Endothelial cell (in vitro differentiated cells): Measurements from ENCODE around the gene CACNG4. TPM values are rescaled to one million over a fixed set of nuclear protein-coding genes. Genes with fewer than 3 reads are reported as not detected.

Source experiments
- DNase-seq: peaks from one replicate; pipeline ENCODE4 v3.0.0; 2021; ENCODE audit warnings: low spot score
- H3K27ac Mint-ChIP-seq: one replicate; pipeline ENCODE4 v1.8.0; 2021; ENCODE audit warnings: mixed read lengths, inconsistent platforms; ENCODE audit not compliant: unreplicated experiment
- H3K27me3 Mint-ChIP-seq: one replicate; pipeline ENCODE4 v1.8.0; 2021; ENCODE audit warnings: mild to moderate bottlenecking, moderate library complexity, mixed read lengths, inconsistent platforms; ENCODE audit not compliant: unreplicated experiment
- H3K36me3 Mint-ChIP-seq: one replicate; pipeline ENCODE4 v1.8.0; 2021; ENCODE audit warnings: mild to moderate bottlenecking, low read depth, mixed read lengths, inconsistent platforms; ENCODE audit not compliant: unreplicated experiment
- H3K4me1 Mint-ChIP-seq: one replicate; pipeline ENCODE4 v1.8.0; 2021; ENCODE audit warnings: mild to moderate bottlenecking, mixed read lengths, inconsistent platforms; ENCODE audit not compliant: unreplicated experiment
- H3K4me3 Mint-ChIP-seq: one replicate; pipeline ENCODE4 v1.8.0; 2021; ENCODE audit warnings: mild to moderate bottlenecking, mixed read lengths, inconsistent platforms; ENCODE audit not compliant: unreplicated experiment
- H3K9me3 Mint-ChIP-seq: one replicate; pipeline ENCODE4 v1.8.0; 2021; ENCODE audit warnings: mixed read lengths, inconsistent platforms; ENCODE audit not compliant: unreplicated experiment
- CTCF ChIP-seq: fragments of 200-600 bp; sonication (generic); IDR thresholded peaks from one replicate; pipeline ENCODE4 v1.5.0; 2021; ENCODE audit warnings: antibody characterized with exemption; ENCODE audit not compliant: unreplicated experiment
- total RNA-seq: library from RNA; stranded (reverse); fragmentation: NEBNext Ultra II Directional; extraction: Animal tissue kit (Norgen Biotek cat#: 25700); gene quantifications from one replicate; pipeline ENCODE4 v1.2.1, GENCODE V29; 2021; ENCODE audit not compliant: unreplicated experiment

Gene CACNG4
- total RNA-seq, 1 donor from 2014 or later: 0.33 TPM

DNA sequence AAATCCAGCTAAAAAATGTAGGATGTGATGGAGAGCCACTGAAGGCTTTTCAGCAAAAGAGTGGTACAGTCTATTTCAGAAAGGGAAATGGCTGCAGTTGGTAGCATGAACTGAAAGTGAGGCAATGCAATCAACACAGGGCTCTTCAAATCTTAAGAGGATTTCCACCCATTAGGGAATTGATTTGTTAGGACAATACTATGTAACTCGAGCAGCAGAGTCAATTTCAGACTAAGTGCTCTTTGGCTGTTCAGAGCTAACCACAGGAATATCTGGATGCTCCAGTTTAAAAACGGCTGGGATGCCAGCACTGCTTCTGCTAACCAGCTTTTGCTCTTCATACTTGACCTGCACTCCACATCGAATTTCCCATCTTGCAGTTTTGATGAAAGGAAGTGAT lies 104.5 kb downstream of the CACNG4 start:
- Mint-ChIP-seq H3K9me3 (no peaks in the 10 kb centered on the region), H3K27ac (no peak overlapping the region), H3K36me3 (no peaks in the 10 kb centered on the region), H3K27me3 (peaks cover 1% of the 10 kb centered on the region), H3K4me1 (peaks cover 10% of the 10 kb centered on the region), H3K4me3 (no peak overlapping the region)
- TF ChIP-seq CTCF: no peak
- no peak for DNase-seq

DNA sequence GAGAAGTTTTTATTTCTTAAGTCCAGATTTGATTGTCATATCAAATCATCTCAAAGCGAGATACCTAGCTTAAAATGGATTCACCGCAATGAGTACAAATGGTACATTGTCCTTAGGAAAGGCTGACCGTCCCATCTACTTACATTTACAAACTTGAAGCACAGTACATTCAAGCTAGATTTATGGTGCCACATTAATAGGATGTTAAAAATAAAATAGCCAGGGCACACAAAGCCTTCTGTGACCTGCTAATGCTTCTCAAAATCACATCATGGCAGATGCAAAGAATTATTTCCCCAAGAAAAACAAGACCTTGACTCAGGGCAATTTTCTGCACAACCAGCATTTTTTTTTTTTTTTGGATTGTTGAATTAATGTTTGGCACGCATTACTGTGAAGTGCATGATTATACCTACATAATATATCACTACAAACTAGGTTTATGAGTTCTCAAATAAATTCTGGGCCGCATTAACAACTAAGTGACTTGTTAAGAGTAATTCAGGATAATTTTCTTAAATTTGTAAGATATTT lies 105.2 kb downstream of the CACNG4 start:
- no peak overlapping the region for H3K27ac Mint-ChIP-seq
- H3K36me3 Mint-ChIP-seq: no peaks in the 10 kb centered on the region
- TF ChIP-seq CTCF: no peak
- H3K4me3 Mint-ChIP-seq: no peak overlapping the region
- DNase-seq: no peak
- H3K9me3 Mint-ChIP-seq: no peaks in the 10 kb centered on the region
- peaks cover 9% of the 10 kb centered on the region for H3K4me1 Mint-ChIP-seq
- H3K27me3 Mint-ChIP-seq: peaks cover 1% of the 10 kb centered on the region

- Mint-ChIP-seq H3K9me3 (no peaks in the 10 kb centered on the region), H3K27me3 (peaks cover 1% of the 10 kb centered on the region), H3K4me1 (no peaks in the 10 kb centered on the region), H3K36me3 (no peaks in the 10 kb centered on the region), H3K4me3 (no peak overlapping the region), H3K27ac (no peak overlapping the region)
- no peak for DNase-seq
- no peak for TF ChIP-seq CTCF
These were observed 107.1 kb downstream of the CACNG4 start for GRCh38 chr17:67071595-67071994.

- Mint-ChIP-seq H3K36me3 (no peaks in the 10 kb centered on the region), H3K9me3 (no peaks in the 10 kb centered on the region), H3K4me1 (no peaks in the 10 kb centered on the region), H3K4me3 (no peak overlapping the region), H3K27ac (no peak overlapping the region), H3K27me3 (no peaks in the 10 kb centered on the region)
- DNase-seq: no peak
- no peak for TF ChIP-seq CTCF
These were observed 108.4 kb downstream of the CACNG4 start for GRCh38 chr17:67072885-67073284.

GRCh38 chr17:67074781-67075180 lies 110.3 kb downstream of the CACNG4 start:
- Mint-ChIP-seq H3K36me3 (peaks cover 2% of the 10 kb centered on the region), H3K27me3 (no peaks in the 10 kb centered on the region), H3K27ac (no peak overlapping the region), H3K4me1 (no peaks in the 10 kb centered on the region), H3K9me3 (no peaks in the 10 kb centered on the region), H3K4me3 (no peak overlapping the region)
- DNase-seq: no peak
- no peak for TF ChIP-seq CTCF
